HG02623 (cell line): ENCODE results near the gene HTRA2.

Experiments used
- ATAC-seq: cut with Tn5 transposase; IDR thresholded peaks from one replicate; pipeline ENCODE4 v1.9.1; 2021; ENCODE audit warnings: moderate library complexity; ENCODE audit not compliant: unreplicated experiment

Gene HTRA2

GRCh38 chr2:74515271-74515980 is 14.3 kb upstream of the HTRA2 start:
- ATAC-seq = no peak

DNA sequence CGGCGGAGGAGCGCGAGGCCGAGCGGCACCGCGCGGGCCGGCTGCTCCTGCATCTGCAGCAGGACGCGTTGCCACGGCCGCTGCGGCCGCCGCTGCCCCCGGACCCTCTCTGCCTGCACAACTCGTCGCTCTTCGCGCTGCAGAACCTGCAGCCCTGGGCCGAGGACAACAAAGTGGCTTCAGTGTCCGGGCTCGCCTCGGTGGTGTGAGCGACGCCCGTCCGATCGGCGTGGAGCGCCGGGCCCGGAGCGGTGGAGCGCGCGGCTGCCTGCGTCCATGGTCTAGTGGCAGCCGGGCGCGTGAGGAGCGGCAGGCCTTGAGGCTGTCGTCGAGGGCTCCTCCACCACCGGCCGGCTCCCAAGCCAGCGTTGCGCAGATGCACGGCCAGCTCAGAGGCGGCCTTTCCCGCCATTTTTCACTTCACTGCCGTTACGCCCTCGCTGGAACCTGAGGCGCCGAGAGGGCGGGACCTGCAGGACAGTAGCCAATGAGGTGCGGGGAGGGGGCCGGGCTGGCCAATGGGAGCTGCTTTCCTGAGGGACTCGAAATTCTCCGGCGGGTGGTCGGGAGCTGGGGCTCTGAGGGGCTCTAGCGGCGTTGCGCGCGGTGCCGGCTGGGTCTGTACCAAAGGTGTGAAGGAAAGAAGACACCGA is 13.6 kb upstream of the HTRA2 start:
- ATAC-seq = no peak

DNA sequence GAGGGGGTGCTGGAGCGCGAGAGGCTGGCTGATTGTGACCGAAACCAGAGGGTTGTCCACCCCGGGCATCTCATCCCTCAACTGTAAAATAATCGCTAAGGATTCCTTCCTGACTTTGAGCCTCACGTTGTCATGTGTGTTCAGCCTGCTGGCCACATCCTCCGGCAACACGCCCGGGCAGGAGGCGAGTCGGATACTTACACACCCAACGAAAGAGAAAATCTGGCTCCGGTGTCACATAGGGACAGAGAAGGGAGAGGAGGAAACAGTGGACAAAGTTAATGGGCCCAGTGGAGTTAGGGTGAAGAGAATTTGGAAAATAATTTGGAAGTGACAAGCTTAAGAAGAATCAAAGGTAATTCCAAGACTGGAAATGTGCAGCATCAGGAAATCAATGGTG is 13.1 kb upstream of the HTRA2 start:
- ATAC-seq = no peak

- ATAC-seq = no peak
Observed at GRCh38 chr2:74522516-74522915, 7.2 kb upstream of the HTRA2 start.

- no peak for ATAC-seq
Observed at GRCh38 chr2:74524005-74524404, 5.7 kb upstream of the HTRA2 start.

GRCh38 chr2:74524955-74525716 is 4.6 kb upstream of the HTRA2 start:
- no peak for ATAC-seq

DNA sequence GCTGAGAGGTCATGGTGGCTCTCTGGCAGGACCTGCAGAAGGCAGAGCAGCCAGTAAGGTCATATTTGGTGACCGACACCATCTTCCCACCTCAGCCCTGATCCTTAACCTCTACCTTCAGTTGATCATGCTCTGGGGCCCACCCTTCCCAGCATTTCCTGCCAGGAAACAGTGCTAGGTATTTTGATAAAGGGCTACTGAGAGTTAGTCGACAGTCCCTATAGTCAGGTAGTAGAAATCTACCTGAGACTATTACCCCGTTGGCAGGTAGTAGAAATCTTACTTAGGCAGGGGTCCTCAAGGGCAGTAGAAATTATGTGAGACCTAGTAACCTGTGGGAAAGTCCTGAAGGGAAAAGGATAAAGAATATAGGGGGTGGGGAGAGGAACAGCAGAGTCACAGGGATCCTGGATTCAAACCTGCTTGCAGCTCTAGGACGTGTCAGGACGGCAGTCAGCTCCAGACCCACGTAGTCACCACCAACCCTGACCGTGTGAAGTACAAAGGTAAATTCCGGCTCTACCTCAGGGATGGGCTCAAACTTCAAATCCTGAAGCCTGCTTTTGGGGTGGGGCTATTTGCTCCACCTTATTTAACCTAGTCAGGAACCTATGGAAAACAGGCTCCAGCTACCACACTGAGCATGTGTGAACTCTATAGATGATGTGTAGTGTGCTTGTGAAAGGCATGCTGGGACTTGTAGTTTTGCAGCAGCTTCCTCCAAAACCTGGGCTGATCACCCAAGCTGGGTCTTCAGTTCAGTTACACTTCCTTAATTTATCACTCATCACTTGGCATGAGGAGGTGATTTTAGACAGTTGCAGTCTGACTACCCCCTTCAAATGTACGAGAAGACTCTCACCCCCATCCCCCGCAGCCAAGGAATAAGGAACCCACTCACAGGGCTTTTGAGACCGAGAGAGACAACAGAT is 3.8 kb upstream of the HTRA2 start, which contains the start of gene DQX1:
Gene DQX1, minus strand, starts transcription at position 515 of the 932 bp plus-strand sequence. Its CDS starts 502 bp downstream, at position 13.
- no peak for ATAC-seq

DNA sequence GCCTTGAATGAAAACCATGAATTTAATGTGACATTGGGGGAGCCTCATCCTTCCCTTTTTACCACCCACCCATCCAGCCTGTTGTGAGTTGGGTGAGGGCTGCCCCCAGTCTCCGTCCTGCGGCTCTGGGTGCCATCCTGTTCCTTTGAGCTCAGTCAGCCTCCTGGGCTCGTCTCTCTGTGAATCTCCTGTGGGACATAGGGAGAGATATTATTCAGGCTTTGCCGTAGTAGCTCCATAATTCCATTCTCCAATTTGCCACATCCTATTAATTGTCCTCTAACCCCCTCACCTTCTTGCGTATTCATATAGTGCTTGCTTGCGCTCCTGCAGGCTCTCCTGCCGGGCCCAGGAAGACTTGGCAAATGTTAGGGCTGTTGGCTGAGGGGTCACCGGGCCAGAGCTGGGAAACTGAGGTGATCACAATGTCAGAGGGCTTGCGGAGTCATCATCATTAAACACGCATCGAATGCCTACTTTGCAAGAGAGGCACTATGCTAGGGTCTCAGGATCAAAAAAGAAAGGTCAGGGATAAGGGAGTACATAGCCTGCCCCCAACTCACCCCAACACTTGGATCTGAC is 3.0 kb upstream of the HTRA2 start:
- ATAC-seq = no peak

DNA sequence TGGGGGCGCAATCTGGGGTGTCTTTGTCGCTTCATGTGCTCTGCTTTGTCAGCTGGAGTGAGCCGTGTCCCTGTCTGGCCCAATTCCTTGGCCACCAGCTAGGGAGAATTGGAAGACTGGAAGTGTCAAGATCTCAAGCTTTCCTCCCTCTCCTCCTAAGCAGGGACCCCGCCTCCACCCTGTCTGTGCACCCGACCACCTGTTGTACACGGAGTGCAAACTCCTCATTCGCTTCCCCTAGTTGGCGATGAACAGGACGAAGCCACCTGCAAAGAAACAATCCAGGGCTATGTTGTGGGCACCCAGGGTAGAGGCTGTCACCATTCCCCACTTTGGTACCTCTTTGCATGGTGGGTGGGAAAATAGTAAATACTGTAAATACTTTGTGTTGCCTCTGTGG is 2.0 kb upstream of the HTRA2 start:
- ATAC-seq = no peak

GRCh38 chr2:74528600-74529356 is 955 bp upstream of the HTRA2 start:
- ATAC-seq = peak; percentile 4

GRCh38 chr2:74530239-74531187 is 780 bp downstream of the HTRA2 start:
- peak; percentile 29 for ATAC-seq

GRCh38 chr2:74531666-74532065 is 1.9 kb downstream of the HTRA2 start:
- no peak for ATAC-seq

- no peak for ATAC-seq
Observed at GRCh38 chr2:74532222-74532621, 2.5 kb downstream of the HTRA2 start.

GRCh38 chr2:74533464-74533863 is 3.7 kb downstream of the HTRA2 start:
- no peak for ATAC-seq

DNA sequence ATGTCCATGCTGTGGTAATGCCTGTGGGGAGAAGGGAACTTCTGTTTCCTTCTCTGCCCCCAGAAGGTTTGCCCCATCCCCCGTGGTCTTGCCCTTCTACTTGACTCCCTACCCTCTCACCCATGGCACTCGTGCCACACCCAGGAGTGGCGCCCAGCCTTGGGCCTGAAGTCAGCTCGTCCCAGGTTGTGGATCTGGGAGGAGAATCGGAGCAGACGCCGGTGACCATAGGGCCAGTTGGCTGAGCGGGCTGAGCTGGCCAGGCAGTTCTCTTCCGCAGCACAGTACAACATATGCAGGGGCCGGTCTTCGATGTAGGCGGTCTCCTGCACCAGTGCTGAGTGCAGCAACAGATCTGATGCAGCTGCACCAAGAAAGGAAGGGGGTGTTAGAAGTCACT is 4.7 kb downstream of the HTRA2 start:
- no peak for ATAC-seq

GRCh38 chr2:74535440-74535965 is 5.8 kb downstream of the HTRA2 start:
- no peak for ATAC-seq

- ATAC-seq = no peak
Observed at GRCh38 chr2:74536166-74536950, 6.6 kb downstream of the HTRA2 start.

DNA sequence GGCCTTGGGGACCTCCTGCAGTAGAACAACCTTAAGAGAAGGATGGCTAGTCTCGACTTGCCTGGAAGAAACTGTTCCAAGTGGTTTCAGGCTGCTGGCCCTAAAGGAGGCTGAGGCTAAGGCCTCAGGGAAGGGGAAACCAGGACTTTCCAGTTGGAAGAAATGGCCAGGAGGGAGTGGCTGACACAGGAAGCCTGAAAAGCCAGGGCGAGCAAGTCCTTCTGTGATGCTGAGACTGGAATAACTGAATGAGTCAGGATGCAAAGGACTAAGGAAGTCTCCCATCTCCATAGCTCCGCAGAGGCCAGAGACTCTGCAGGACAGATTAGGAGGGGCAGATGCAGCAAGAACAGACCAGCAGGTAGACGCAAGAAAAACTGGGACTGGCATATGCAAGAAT is 7.4 kb downstream of the HTRA2 start:
- no peak for ATAC-seq
